Subcutaneous adipose tissue (tissue), 4 donors: Measurements from ENCODE around the gene NAA10. TPM values are rescaled to one million over a fixed set of nuclear protein-coding genes. Genes with fewer than 3 reads are reported as not detected.

Experiments
- CTCF ChIP-seq: fragments of 450-650 bp; IDR thresholded peaks from one replicate; pipeline ENCODE4 v1.5.1; 2016; ENCODE audit warnings: low read depth, mild to moderate bottlenecking, control low read depth, antibody characterized with exemption, moderate library complexity
- total RNA-seq, 4 donors: library from RNA; depleted of rRNA; stranded (reverse); fragments of >200 nt; gene quantifications; one replicate each; pipeline ENCODE4 v1.1.0, GENCODE V29; 2016

The NAA10 gene
- total RNA-seq, 4 donors from 2014 or later, result 69.4 to 87.8 (median 76.5) TPM

GRCh38 chrX:153937056-153937455 is 2.2 kb upstream of the NAA10 start:
- no peak for TF ChIP-seq CTCF

- TF ChIP-seq CTCF, result no peak
Observed at GRCh38 chrX:153935326-153935851, 552 bp upstream of the NAA10 start.

- TF ChIP-seq CTCF, result no peak
Observed at GRCh38 chrX:153934148-153934761, 582 bp downstream of the NAA10 start.

- no peak for TF ChIP-seq CTCF
Observed at GRCh38 chrX:153933748-153934147, 1.1 kb downstream of the NAA10 start.

GRCh38 chrX:153932220-153932915 is 2.5 kb downstream of the NAA10 start:
- TF ChIP-seq CTCF, result no peak

GRCh38 chrX:153931748-153932147 is 3.1 kb downstream of the NAA10 start:
- TF ChIP-seq CTCF, result no peak

- TF ChIP-seq CTCF, result no peak
Observed at GRCh38 chrX:153931151-153931550, 3.7 kb downstream of the NAA10 start.
